GM23248 (cell line): ENCODE measurements around the gene SLIT3.

Experiments
- EZH2 ChIP-seq: fragments of 200-600 bp; sonication (generic); IDR thresholded peaks from 2 replicates; pipeline ENCODE4 v1.6.1; 2018; ENCODE audit warnings: antibody characterized with exemption, mild to moderate bottlenecking; ENCODE audit not compliant: insufficient read depth, poor library complexity, severe bottlenecking
- EZH2phosphoT487 ChIP-seq: fragments of 200-600 bp; sonication (generic); IDR thresholded peaks from 2 replicates; pipeline ENCODE4 v1.6.1; 2018; ENCODE audit warnings: antibody characterized with exemption, moderate library complexity, mild to moderate bottlenecking, low read depth; ENCODE audit not compliant: insufficient read depth

- no peak for TF ChIP-seq EZH2
- no peak for TF ChIP-seq EZH2phosphoT487
Measured at GRCh38 chr5:169064093-169064492, 236.8 kb downstream of the SLIT3 start.
